Activated CD8-positive, alpha-beta memory T cell treated with anti-CD3 and anti-CD28 coated beads for 48 hours (primary cell): ENCODE results near the gene CCL18.
"Not testable (repeated sequence)": the region's sequence is repeated elsewhere in the genome, so short reads cannot be mapped to it uniquely, and the experiment has no call there.

Source experiments
- DNase-seq, 3 experiments: peaks; one replicate each; pipeline ENCODE4 v3.0.0-alpha.2; 2020; ENCODE audit warnings: low read depth in 2 of 3, low spot score in 2 of 3

Gene CCL18

GRCh38 chr17:36103401-36103975, 39.4 kb downstream of the CCL18 start, which contains the start of gene CCL4:
Gene CCL4 (plus strand): TSS chr17:36103827. CDS start chr17:36103906, 79 bp downstream.
- not testable (repeated sequence) for DNase-seq

GRCh38 chr17:36104246-36104645, 40.2 kb downstream of the CCL18 start:
- DNase-seq = not testable (repeated sequence)

GRCh38 chr17:36104701-36105181, 40.7 kb downstream of the CCL18 start:
- DNase-seq = no peak

- DNase-seq = no peak
These were observed 41.9 kb downstream of the CCL18 start for GRCh38 chr17:36105781-36106492.

- DNase-seq = no peak
These were observed 42.4 kb downstream of the CCL18 start for GRCh38 chr17:36106493-36106835.

- no peak for DNase-seq
These were observed 43.6 kb downstream of the CCL18 start for GRCh38 chr17:36107660-36108059.

GRCh38 chr17:36108265-36108664, 44.2 kb downstream of the CCL18 start:
- not testable (repeated sequence) for DNase-seq

- no peak for DNase-seq
These were observed 47.0 kb downstream of the CCL18 start for GRCh38 chr17:36111068-36111490.

GRCh38 chr17:36112572-36112971, 48.5 kb downstream of the CCL18 start:
- DNase-seq = no peak

- not testable (repeated sequence) for DNase-seq
These were observed 49.1 kb downstream of the CCL18 start for GRCh38 chr17:36113131-36113530.

- DNase-seq = not testable (repeated sequence)
These were observed 51.0 kb downstream of the CCL18 start for GRCh38 chr17:36114971-36115648.

- DNase-seq = not testable (repeated sequence)
These were observed 51.5 kb downstream of the CCL18 start for GRCh38 chr17:36115649-36115977.

GRCh38 chr17:36117505-36118382, 53.7 kb downstream of the CCL18 start:
- DNase-seq = no peak

GRCh38 chr17:36118477-36119353, 54.6 kb downstream of the CCL18 start:
- DNase-seq = no peak

- DNase-seq = no peak
These were observed 56.1 kb downstream of the CCL18 start for GRCh38 chr17:36120221-36120620.

- DNase-seq = not testable (repeated sequence)
These were observed 57.0 kb downstream of the CCL18 start for GRCh38 chr17:36121099-36121498.
